Ascending aorta (tissue), 2 donors: ENCODE results near the gene UBE3B. TPM values are rescaled to one million over a fixed set of nuclear protein-coding genes. Genes with fewer than 3 reads are reported as not detected.

ENCODE experiments used
- DNase-seq, 2 donors: peaks; one replicate each; pipeline ENCODE4 v3.0.0-alpha.2; 2019; ENCODE audit warnings: low spot score in 2 of 2
- H3K27ac ChIP-seq, 2 donors: fragments of 200-600 bp; sonication (generic); one replicate each; pipeline ENCODE4 v1.5.1; 2016 to 2017; ENCODE audit warnings: mild to moderate bottlenecking in 1 of 2
- H3K27me3 ChIP-seq: fragments of 200-600 bp; sonication (generic); one replicate; pipeline ENCODE4 v1.5.1; 2017
- H3K36me3 ChIP-seq, 2 donors: fragments of 200-600 bp; sonication (generic); one replicate each; pipeline ENCODE4 v1.5.1; 2016
- H3K4me1 ChIP-seq, 2 donors: fragments of 200-600 bp; sonication (generic); one replicate each; pipeline ENCODE4 v1.5.1; 2016 to 2017; ENCODE audit warnings: mild to moderate bottlenecking in 1 of 2
- H3K4me3 ChIP-seq, 2 donors: fragments of 200-600 bp; sonication (generic); one replicate each; pipeline ENCODE4 v1.5.1; 2016 to 2017; ENCODE audit warnings: mild to moderate bottlenecking in 1 of 2
- H3K9me3 ChIP-seq, 2 donors: fragments of 200-600 bp; sonication (generic); one replicate each; pipeline ENCODE4 v1.5.1; 2016
- CTCF ChIP-seq, 3 experiments: fragments of 200-600 bp in 2 of 3; fragments of 450-650 bp in 1 of 3; sonication (generic) in 2 of 3; IDR thresholded peaks; one replicate each; pipeline ENCODE4 v1.5.1; 2016 to 2019; ENCODE audit warnings: antibody characterized with exemption in 3 of 3, mild to moderate bottlenecking in 1 of 3, moderate library complexity in 1 of 3
- intact Hi-C: fragments of 100-400 bp; cut with DNase I; formaldehyde crosslinking; loops from one replicate; pipeline ENCODE4 v1.15.1; 2023
- total RNA-seq: library from RNA; depleted of rRNA; stranded (reverse); fragments of >200 nt; gene quantifications from one replicate; pipeline ENCODE4 v1.1.0, GENCODE V29; 2016

The UBE3B gene
- total RNA-seq, 1 donor from 2014 or later, result 19.1 TPM

- Histone ChIP-seq H3K27me3 (no peaks in the 10 kb centered on the region), H3K4me3 (no peak overlapping the region), H3K36me3 (peaks cover 72 to 93% of the 10 kb centered on the region in 2 donors), H3K27ac (no peak overlapping the region), H3K9me3 (no peaks in the 10 kb centered on the region), H3K4me1 (no peaks in the 10 kb centered on the region)
- intact Hi-C loops, result no loop called here
- TF ChIP-seq CTCF (IDR thresholded peaks at IDR 0.05), result no peak
- no peak for DNase-seq
These were observed 14.9 kb downstream of the UBE3B start for GRCh38 chr12:109492371-109492770.

- intact Hi-C loops, result no loop called here
- no peaks in the 10 kb centered on the region for H3K9me3 ChIP-seq
- H3K36me3 ChIP-seq, result peaks cover 72 to 93% of the 10 kb centered on the region in 2 donors
- H3K4me3 ChIP-seq, result no peak overlapping the region
- H3K4me1 ChIP-seq, result no peaks in the 10 kb centered on the region
- no peak for DNase-seq
- no peaks in the 10 kb centered on the region for H3K27me3 ChIP-seq
- no peak for TF ChIP-seq CTCF (IDR thresholded peaks at IDR 0.05)
- no peak overlapping the region for H3K27ac ChIP-seq
These were observed 15.7 kb downstream of the UBE3B start for GRCh38 chr12:109493090-109493489.

GRCh38 chr12:109493938-109494337 is 16.5 kb downstream of the UBE3B start:
- Histone ChIP-seq H3K27me3 (no peaks in the 10 kb centered on the region), H3K27ac (no peak overlapping the region), H3K9me3 (no peaks in the 10 kb centered on the region), H3K36me3 (peaks cover 71 to 93% of the 10 kb centered on the region in 2 donors), H3K4me3 (no peak overlapping the region), H3K4me1 (no peaks in the 10 kb centered on the region)
- no peak for TF ChIP-seq CTCF (IDR thresholded peaks at IDR 0.05)
- DNase-seq, result no peak
- intact Hi-C loops, result no loop called here

- H3K27me3 ChIP-seq, result no peaks in the 10 kb centered on the region
- intact Hi-C loops, result no loop called here
- H3K4me3 ChIP-seq, result no peak overlapping the region
- H3K27ac ChIP-seq, result no peak overlapping the region
- TF ChIP-seq CTCF (IDR thresholded peaks at IDR 0.05), result no peak
- DNase-seq, result no peak
- H3K36me3 ChIP-seq, result peaks cover 71 to 93% of the 10 kb centered on the region in 2 donors
- no peaks in the 10 kb centered on the region for H3K4me1 ChIP-seq
- no peaks in the 10 kb centered on the region for H3K9me3 ChIP-seq
These were observed 17.0 kb downstream of the UBE3B start for GRCh38 chr12:109494348-109494881.

- H3K27ac ChIP-seq, result no peak overlapping the region
- no peak overlapping the region for H3K4me3 ChIP-seq
- intact Hi-C loops, result no loop called here
- peaks cover 71 to 93% of the 10 kb centered on the region in 2 donors for H3K36me3 ChIP-seq
- H3K4me1 ChIP-seq, result no peaks in the 10 kb centered on the region
- DNase-seq, result no peak
- H3K27me3 ChIP-seq, result no peaks in the 10 kb centered on the region
- H3K9me3 ChIP-seq, result no peaks in the 10 kb centered on the region
- no peak for TF ChIP-seq CTCF (IDR thresholded peaks at IDR 0.05)
These were observed 17.6 kb downstream of the UBE3B start for GRCh38 chr12:109495012-109495411.

- H3K4me1 ChIP-seq, result no peaks in the 10 kb centered on the region
- no peaks in the 10 kb centered on the region for H3K9me3 ChIP-seq
- no peak overlapping the region for H3K4me3 ChIP-seq
- no peaks in the 10 kb centered on the region for H3K27me3 ChIP-seq
- H3K36me3 ChIP-seq, result peaks cover 78 to 93% of the 10 kb centered on the region in 2 donors
- no peak for TF ChIP-seq CTCF (IDR thresholded peaks at IDR 0.05)
- no peak for DNase-seq
- no peak overlapping the region for H3K27ac ChIP-seq
- intact Hi-C loops, result no loop called here
These were observed 18.9 kb downstream of the UBE3B start for GRCh38 chr12:109496306-109496705.
